Hindlimb muscle (tissue), 1 donor: Measurements from ENCODE around the gene KIAA1191. TPM values are rescaled to one million over a fixed set of nuclear protein-coding genes. Genes with fewer than 3 reads are reported as not detected.
"Not testable (repeated sequence)": the region's sequence is repeated elsewhere in the genome, so short reads cannot be mapped to it uniquely, and the experiment has no call there.

Source experiments
- DNase-seq: peaks from one replicate; pipeline ENCODE4 v3.0.0-alpha.2; 2013
- polyA plus RNA-seq: library from polyadenylated mRNA; unstranded; fragments of 120-200 nt; gene quantifications from one replicate; pipeline ENCODE4 v1.2.1, GENCODE V29; 2013; ENCODE audit not compliant: insufficient read length

The KIAA1191 gene, protein sequence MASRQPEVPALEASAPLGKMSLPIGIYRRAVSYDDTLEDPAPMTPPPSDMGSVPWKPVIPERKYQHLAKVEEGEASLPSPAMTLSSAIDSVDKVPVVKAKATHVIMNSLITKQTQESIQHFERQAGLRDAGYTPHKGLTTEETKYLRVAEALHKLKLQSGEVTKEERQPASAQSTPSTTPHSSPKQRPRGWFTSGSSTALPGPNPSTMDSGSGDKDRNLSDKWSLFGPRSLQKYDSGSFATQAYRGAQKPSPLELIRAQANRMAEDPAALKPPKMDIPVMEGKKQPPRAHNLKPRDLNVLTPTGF
- 60.5 TPM for polyA plus RNA-seq

DNA sequence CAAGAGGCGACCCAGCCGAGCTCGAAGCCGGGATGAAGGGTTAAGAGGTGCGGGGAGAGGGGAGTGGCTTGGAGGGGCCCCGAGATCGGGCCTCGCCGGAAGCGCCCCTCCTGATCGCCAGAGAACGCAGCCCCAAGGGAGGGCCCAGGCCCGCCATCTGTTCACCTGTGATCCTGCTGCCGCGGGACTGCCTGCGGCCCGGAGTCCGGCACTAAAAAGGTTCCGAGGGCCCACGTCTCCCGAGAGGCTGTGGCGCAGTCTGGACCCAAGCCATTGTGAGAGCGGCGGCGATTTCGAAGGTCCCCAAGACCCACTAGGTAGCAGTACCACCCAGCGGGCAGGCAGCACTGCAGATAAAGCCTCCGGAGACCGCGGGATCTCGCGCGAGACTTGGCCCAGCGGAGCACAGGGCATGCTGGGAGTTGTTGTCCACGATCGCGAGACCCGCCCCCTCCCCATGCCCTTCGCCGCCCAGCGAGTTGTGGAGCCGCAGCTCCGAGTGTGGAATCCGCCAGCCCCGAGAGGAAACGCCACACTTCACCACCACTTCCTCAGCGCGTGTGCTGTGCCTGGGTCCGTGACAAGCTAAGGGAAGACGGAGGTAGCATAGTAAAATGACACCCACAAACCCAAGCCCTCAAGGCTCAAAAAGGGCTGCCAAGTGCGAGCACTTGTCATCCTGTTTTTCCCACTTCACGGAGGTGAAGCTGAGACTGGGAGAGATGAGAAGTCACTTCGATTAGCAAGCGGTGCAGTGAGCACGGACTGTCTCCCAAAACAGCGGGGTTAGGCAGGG is at the start of gene KIAA1191:
TSS of gene KIAA1191 (minus strand) at position 328 of the 796 bp plus-strand sequence. CDS start 2,256 bp downstream, outside the sequence.
- peak; percentile 93 for DNase-seq

DNA sequence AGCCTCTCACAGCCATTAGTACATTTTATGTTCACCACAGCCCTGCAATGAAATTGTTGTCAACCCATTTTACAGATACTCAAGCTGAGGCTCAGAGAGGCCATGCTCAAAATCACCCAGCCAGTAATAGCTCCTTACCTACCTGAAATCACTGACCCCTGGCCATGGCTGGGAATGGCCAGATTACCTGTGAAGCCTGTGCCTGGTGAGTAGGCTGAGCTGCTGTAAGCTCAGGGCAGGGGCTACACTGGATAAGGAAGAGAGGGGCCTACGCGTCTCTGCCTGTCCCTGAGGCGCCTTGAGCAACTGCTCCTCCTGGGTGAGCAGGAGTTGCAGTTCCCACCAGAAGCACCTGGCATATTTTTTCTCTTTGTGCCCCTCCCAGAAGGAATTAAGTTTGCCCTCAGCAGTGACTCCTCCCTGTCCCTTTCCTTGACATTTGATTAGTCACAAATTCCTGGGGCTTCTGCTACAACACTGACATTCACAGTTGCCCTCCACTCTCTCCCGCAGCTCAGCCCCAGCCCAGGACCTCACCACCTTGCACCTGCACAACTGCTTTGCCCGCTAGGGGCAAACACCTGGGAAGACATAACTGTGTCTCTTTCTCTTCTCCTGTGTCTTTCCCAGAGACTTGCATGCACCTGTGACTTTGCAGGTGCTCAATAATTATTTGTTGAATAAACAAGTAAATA is 49.1 kb upstream of the KIAA1191 start:
- no peak for DNase-seq

DNA sequence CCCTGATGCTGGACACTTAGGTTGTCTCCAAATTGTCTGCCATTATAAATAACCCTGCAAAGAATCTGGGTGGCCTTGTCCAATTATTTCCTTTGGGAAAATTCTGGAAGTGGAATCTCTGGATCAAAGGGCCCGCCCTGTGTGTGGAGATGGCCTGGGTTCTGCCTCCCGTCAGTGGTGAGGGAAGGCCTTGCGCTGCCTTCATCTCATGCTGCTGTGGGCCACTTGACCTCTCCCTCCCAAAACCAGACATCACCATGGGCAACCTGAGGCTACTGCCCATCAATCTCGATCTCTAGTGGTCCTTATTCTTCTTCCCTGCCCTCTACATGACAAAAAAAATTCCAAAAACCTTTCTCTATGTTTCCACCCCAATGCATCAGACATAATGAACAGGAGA is 48.2 kb upstream of the KIAA1191 start:
- no peak for DNase-seq

DNA sequence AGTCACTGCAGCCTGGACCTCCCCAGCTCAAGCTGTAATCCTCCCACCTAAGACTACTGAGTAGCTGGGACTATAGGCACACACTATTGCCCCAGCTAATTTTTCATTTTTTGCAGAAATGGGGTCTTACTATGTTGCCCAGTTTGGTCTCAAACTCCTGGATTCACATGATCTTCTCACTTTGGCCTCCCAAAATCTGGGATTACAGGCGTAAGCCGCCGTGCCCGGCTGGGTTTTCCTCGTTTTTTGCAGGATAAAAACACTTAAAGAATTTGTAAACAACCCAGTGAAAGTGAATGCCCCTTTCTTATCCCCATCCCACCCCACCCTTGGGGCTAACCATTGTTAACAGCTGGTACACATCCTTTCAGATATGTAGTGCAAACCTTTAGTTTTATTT is 47.0 kb upstream of the KIAA1191 start:
- DNase-seq = no peak

- DNase-seq = not testable (repeated sequence)
These were observed 46.6 kb upstream of the KIAA1191 start for GRCh38 chr5:176408252-176408573.

DNA sequence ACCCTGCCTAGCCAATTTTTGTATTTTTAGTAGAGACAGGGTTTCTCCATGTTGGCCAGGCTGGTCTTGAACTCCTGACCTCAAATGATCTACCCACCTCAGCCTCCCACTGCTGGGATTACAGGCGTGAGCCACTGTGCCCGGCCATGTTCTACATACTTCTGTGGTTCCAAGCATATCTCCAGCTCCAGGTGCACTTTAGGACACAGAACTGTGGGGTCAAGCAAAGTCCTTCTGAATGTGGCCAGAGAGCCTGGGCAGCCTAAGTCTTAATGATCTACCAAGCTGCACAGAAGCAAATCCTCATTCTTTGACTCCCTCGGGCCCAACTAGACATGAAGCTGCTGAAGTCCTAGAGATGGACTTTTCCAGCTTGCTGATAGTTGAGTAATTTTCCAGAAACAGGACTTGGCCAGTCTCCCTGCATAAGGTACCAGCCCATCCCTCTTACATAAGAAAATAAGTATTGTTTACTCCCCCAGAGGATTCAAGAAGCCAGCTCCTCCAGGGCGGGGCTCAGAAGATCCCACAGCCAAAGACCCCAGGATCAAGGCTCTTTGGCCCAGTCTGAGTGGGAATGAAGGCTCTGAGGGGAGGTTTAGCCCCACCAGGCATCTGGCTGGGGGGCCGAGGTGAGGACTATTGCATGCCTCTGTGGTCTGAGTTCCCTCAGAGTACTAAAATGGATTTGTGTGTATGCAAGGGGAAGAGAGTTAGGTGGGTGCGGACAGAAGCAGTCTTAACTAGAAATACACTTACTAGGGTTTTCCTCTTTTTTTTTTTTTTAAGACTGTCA is 46.1 kb upstream of the KIAA1191 start:
- DNase-seq = peak; percentile 39

- DNase-seq = no peak
These were observed 45.0 kb upstream of the KIAA1191 start for GRCh38 chr5:176406436-176407052.

DNA sequence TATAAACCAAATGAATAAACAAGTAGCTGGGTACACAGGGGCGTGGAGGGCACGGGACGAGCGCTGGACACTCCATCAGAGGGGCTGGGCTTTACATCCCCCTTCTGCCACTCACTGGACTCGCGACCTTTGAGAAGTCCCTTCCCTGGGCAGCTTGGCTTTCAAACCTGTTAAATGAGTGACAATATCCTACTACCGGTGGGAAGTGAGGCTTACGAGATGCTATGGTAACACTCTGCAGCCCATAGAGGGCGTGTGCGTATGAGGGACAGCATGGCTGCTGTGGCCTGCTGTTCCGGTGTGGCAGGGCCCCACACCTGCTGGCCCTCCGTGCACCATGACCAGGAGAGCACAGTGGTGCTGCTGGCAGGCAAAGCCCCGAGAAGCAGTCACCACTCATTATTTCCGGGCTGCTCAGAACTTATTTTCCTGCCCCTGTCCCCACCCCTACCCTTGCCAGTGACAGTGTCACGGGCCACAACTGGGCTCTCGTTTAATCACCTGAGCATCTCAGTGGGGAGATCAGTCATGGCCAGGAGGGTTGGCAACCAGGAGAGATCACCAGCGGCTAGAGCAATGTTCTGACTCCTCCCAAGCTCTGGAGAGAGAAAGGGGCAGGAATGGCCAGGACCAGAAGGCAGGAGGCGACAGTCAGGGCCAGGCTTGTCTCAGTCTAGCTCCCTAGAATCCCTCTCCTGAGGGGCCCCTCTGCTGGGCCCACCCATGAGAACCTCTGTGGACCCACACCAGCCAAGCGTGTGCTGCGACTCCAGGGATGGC is 44.3 kb upstream of the KIAA1191 start:
- DNase-seq = no peak

DNA sequence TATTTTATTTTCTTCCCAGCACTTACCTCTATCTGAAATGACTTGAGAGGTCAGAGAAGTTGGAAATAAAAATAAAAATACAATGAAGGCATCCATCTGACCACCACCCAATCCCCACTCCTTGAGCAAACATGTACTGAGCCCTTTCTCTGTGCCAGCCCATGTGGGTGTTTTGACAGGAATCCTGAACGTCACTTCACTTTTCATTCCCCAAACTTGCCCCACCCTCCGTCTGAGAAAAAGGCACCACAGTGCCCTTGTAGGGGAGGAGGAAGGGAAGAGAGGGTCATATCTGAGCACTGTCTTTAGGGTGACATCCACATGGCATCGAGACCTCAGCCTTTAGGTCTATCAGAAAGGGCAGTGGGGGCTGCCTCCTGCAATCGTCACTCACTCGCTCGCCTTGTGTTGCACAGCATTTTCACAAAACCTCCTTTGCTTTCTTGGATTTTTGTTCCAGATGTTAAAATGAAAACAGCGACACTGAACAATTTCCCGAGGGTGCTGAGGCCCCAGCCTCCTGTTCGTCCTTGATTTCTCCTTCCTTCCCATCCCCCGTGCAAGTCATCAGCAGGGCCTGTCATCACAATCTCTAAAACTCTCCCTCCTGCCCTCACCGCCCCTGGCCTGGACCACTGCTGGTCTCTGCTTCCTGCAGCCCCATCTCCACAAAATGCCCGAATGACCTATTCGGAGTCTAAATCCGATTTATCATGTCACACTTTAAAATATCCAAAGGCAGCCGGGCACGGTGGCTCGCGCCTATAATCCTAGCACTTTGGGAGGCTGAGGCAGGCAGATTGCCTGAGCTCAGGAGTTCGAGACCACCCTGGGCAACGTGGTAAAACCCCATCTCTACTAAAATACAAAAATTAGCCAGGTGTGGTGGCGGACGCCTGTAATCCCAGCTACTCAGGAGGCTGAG is 40.0 kb upstream of the KIAA1191 start:
- DNase-seq = no peak

DNA sequence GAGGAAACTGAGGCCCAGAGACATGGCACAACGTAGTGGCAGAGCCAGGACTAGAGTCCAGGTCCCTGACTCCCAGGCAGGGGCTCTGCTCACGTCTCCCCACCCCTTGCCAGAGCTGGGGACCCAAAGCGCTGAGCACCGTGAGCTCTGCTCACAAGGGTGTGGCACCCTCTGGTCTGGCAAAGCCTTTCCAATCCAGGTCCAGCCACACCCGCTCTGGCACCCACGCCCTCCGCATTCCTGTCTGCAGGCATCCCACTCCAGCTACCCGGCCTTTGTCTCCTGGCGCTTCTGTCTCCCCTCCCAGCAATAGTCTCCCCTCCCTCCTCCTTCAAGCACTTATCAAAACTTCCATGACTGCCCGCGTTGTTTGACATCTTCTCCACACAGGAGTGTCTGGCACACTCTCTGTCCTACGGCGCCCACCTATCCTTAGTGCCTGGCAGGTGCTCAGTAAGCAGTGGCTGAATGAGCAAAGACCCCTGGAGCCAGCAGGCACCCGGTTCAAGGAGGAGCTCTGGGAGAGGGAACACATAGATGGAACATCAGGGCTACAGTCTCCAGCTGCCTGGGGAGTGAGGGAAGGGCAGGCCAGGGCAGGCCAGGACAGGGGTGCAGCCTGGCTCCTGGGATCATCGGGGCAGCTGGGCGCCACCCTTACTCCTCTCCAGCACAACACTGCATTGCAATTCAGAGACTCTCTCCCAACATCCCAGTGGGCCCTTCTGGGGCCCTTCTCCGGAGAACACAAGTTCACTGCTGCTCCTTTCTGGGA is 39.0 kb upstream of the KIAA1191 start:
- no peak for DNase-seq

DNA sequence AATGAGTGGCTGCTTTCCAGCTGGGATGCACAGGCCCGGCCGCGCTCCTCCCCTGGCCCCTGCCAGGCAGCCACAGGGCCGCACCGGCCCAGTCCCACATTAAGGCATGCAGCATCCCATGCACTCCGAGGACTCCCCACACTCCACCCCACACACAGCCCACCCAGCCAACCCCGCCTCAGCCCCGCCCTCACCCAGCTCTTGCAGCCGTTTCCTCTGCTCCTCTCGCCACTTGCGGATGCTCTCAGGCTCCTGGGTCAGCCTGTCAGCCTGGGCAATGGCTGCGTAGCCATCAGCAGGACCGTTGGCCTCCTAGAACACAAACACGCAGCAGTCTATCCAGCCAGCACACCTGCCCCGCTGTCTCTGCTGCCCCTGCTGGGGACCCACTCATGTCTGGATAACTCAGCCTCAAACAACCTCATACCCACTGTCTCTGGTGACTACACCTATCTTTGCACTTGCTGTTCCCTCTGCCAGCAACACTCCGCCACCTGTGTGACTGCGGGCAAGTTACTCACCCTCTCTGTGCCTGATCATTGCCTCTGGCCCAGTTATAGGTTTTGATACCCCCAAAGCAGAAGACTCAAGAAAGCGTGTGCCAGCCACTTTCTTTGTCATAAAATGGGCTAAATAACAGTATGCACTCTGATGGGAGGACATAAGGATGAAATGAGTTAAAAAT is 36.3 kb upstream of the KIAA1191 start:
- DNase-seq = no peak

GRCh38 chr5:176396330-176396729 is 34.8 kb upstream of the KIAA1191 start:
- no peak for DNase-seq

GRCh38 chr5:176394881-176395675 is 33.5 kb upstream of the KIAA1191 start:
- DNase-seq = no peak

GRCh38 chr5:176394096-176394495 is 32.5 kb upstream of the KIAA1191 start:
- no peak for DNase-seq

DNA sequence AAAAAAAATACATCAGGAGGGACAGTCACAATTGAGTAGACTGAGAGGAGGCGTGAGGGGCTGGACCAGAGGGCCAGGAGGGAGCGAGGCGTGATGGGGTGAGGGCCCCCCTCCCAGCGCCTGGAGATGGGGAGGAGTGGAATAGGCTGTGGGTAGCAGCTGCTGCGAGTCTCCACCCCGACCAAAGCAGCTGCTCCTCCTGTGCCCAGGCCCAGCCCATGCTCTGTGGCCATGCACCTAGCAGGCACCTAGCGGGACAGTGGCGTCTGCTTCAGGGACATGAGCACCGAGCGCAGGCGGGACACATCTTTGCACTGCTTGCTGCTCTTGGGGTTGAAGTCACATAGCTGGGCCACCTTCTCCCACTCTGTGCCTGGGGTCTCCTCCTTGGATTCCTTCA is 31.0 kb upstream of the KIAA1191 start:
- DNase-seq = no peak

- no peak for DNase-seq
These were observed 30.4 kb upstream of the KIAA1191 start for GRCh38 chr5:176391999-176392398.

- DNase-seq = no peak
These were observed 29.9 kb upstream of the KIAA1191 start for GRCh38 chr5:176391479-176391878.
